Bronchial epithelial cell (primary cell): ENCODE measurements around the gene EFNA3. TPM values are rescaled to one million over a fixed set of nuclear protein-coding genes. Genes with fewer than 3 reads are reported as not detected.

Experiments
- DNase-seq: peaks from one replicate; pipeline ENCODE4 v3.0.0-alpha.2; 2010; ENCODE audit warnings: low read depth
- FAIRE-seq: peaks from 2 replicates; lab custom pipeline; 2011; peaks lifted over from hg19 to GRCh38; lab: Jason Lieb, UNC
- H3K27me3 ChIP-seq: 2 replicates; pipeline ENCODE4 v1.5.1; 2011; ENCODE audit warnings: low read length; ENCODE audit not compliant: control insufficient read depth, insufficient read depth
- H3K36me3 ChIP-seq: 2 replicates; pipeline ENCODE4 v1.5.1; 2011; ENCODE audit warnings: low read length; ENCODE audit not compliant: control insufficient read depth, insufficient read depth
- H3K4me3 ChIP-seq: 2 replicates; pipeline ENCODE4 v1.5.1; 2011; ENCODE audit warnings: mild to moderate bottlenecking, low read depth, low read length, control low read depth
- CTCF ChIP-seq: IDR thresholded peaks from 2 replicates; pipeline ENCODE4 v1.5.1; 2011; ENCODE audit warnings: mild to moderate bottlenecking, moderate library complexity, low read length, control low read depth, inconsistent platforms; ENCODE audit not compliant: insufficient read depth, severe bottlenecking
- total RNA-seq: library from RNA; depleted of rRNA; stranded (reverse); fragments of >200 nt; gene quantifications from 2 replicates; pipeline ENCODE4 v1.2.1, GENCODE V29; 2014

EFNA3 gene
- total RNA-seq, 1 donor from 2014 or later: 3.7 TPM

DNA sequence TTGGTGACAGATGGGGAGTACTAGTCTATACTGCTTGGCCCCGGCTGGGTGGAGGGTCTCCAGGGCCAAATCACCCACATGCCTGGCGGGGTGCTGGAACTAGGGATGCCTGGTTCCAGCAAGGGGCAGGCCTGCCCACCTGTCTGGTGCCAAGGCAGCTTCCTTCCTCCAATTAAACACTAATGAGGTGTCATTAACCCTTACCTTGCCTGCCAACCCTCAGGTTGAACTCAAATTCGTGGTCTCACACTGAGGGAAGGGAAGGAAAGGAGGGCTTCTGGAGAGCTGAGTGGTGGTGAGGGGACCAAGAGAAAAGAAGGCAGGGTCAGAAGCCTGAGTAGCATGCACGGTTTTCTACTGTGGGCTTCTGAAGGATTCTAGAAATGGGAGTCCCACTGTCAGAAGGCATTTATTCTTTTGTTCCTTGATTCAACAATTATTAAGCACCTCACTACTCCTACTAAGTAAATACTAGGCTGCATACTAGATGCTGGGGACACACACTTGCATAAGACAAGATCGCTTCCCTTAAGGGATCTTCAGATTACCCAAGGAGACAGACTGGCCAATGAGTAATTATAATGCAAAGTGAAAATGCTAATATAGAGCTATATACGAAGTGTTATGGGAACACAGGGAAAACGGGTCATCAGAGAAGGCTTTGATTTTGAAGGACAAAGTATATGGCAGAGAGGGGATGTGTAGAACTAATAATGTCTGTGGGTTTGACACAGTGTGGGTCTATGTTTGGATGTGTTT, 5.9 kb upstream of the EFNA3 start:
- no peak overlapping the region for H3K4me3 ChIP-seq
- DNase-seq (no peak), FAIRE-seq (no peak)
- TF ChIP-seq CTCF: no peak
- no peaks in the 10 kb centered on the region for H3K27me3 ChIP-seq
- peaks cover 5% of the 10 kb centered on the region for H3K36me3 ChIP-seq

DNA sequence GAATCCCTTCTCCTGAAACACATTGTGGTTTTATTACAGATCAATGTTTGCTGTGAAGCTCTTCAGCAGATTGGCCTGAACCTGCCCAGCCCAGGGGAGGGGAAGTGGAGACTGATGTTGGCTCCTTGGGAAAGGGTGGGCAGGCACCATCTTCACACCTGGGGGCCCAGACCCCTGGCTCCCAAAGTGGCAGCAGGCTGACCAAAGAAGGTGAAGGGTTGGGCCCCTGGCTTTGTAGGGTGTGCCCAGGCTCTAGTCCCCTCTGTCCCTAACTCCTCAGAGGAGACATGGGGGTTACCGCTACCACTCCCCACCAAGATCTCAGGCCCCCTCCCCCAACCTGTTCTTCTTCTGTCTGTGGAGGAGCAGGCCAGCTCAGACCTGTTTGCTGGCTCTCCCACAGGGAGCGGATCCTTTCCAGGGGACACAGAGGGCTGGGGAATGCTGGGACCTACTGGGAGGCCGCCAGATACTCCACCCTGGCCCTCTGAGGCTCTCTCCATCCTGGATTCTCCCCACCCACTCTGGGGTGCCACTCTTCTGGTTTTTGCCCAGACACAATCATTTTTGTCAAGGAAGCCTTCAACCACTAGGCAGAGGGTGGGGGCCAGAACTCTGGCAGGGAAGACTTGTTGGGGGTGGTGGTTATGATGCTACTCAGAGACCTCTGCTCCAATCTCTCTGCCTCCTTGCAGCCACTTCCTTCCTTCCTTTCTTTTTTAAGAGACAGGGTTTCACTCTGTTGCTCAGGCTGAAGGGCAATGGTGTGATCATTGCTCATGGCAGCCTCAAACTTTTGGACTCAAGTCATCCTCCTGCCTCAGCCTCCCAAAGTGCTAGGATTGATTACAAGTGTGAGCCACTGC, 5.0 kb upstream of the EFNA3 start:
- no peak for TF ChIP-seq CTCF
- no peak for FAIRE-seq

GRCh38 chr1:155075535-155075934, 3.1 kb upstream of the EFNA3 start:
- Histone ChIP-seq H3K36me3 (no peaks in the 10 kb centered on the region), H3K4me3 (no peak overlapping the region), H3K27me3 (peaks cover 3% of the 10 kb centered on the region)
- DNase-seq: no peak
- no peak for FAIRE-seq
- TF ChIP-seq CTCF: no peak

More for the DNA sequence above, 5.0 kb upstream of the EFNA3 start:
- Histone ChIP-seq H3K4me3 (no peak overlapping the region), H3K36me3 (peaks cover 4% of the 10 kb centered on the region), H3K27me3 (no peaks in the 10 kb centered on the region)
- DNase-seq: peak; percentile 45

DNA sequence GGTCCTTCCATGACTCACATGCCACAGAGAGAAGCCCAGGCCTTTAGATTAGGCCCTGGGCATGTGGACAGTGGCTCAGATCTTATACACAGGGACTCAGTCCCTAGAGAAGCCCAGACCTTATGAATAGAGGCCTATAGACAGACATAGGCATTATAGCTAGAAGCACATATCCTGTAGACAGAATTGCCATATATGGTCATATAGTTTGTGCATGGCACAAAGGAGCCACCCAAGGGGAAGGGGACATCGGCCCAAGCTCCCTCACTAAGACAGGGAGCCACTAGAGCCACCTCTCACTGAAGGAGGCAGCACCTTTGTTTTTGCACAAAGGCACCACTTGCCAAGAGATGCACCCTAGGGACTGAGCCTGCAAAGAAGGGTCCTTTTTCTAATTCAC, 2.3 kb upstream of the EFNA3 start:
- FAIRE-seq: no peak
- Histone ChIP-seq H3K27me3 (peaks cover 7% of the 10 kb centered on the region), H3K4me3 (no peak overlapping the region), H3K36me3 (no peaks in the 10 kb centered on the region)
- TF ChIP-seq CTCF: no peak
- DNase-seq: no peak

GRCh38 chr1:155077346-155077745, 1.3 kb upstream of the EFNA3 start:
- H3K4me3 ChIP-seq: no peak overlapping the region
- FAIRE-seq (no peak), DNase-seq (no peak)
- H3K27me3 ChIP-seq: peaks cover 9% of the 10 kb centered on the region
- no peak for TF ChIP-seq CTCF
- H3K36me3 ChIP-seq: no peaks in the 10 kb centered on the region
